Endothelial cell of umbilical vein (primary cell): ENCODE data around the gene SPSB1. TPM values are rescaled to one million over a fixed set of nuclear protein-coding genes. Genes with fewer than 3 reads are reported as not detected.

Source experiments
- BruUV-seq: library from RNA; stranded (reverse); fragments of 400-500 nt; replicated peaks from 2 replicates; lab custom pipeline; 2021; lab: Mats Ljungman, UMichigan
- CTCF ChIA-PET: fragments of 300-600, 350-600 bp; sonication (Branson Sonifier 250); formaldehyde crosslinking; loops from one replicate; lab custom pipeline; 2021; ENCODE audit warnings: antibody characterized with exemption, inconsistent platforms; lab: Charles Lee
- POLR2A ChIA-PET: fragments of 300-600, 350-600 bp; sonication (Branson Sonifier 250); formaldehyde crosslinking; loops from one replicate; lab custom pipeline; 2021; ENCODE audit warnings: antibody characterized with exemption, inconsistent platforms; lab: Charles Lee
- DNase-seq: peaks from one replicate; pipeline ENCODE4 v3.0.0-alpha.2; 2011; ENCODE audit warnings: low read depth, low spot score
- FAIRE-seq: peaks from 2 replicates; lab custom pipeline; 2011; peaks lifted over from hg19 to GRCh38; lab: Jason Lieb, UNC
- H2AFZ ChIP-seq: 2 replicates; pipeline ENCODE4 v1.6.0; 2012; ENCODE audit warnings: low read depth, low read length, control low read depth, inconsistent platforms
- H3K27ac ChIP-seq: 2 replicates; pipeline ENCODE4 v1.5.1; 2011; ENCODE audit warnings: low read depth, mild to moderate bottlenecking, control low read depth, low read length, moderate library complexity; ENCODE audit not compliant: insufficient read depth
- H3K27me3 ChIP-seq, 2 experiments: 2 replicates each; pipeline versions ENCODE4 v1.6.0 to v1.6.1; 2011; ENCODE audit warnings: low read length in 2 of 2, mixed read lengths in 1 of 2; ENCODE audit not compliant: control insufficient read depth in 2 of 2, insufficient read depth in 2 of 2
- H3K36me3 ChIP-seq, 2 experiments: 2 replicates in 1 of 2; 3 replicates in 1 of 2; pipeline ENCODE4 v1.5.1; 2011; ENCODE audit warnings: low read length in 2 of 2, mild to moderate bottlenecking in 1 of 2, moderate library complexity in 1 of 2; ENCODE audit not compliant: control insufficient read depth in 2 of 2, insufficient read depth in 2 of 2; ENCODE audit errors: extremely low read depth in 1 of 2
- H3K4me1 ChIP-seq: 3 replicates; pipeline ENCODE4 v1.5.1; 2011; ENCODE audit warnings: mild to moderate bottlenecking, low read length; ENCODE audit not compliant: control insufficient read depth, insufficient read depth; ENCODE audit errors: extremely low read depth
- H3K4me2 ChIP-seq: 2 replicates; pipeline ENCODE4 v1.6.1; 2011; ENCODE audit warnings: low read length, control low read depth, mixed read lengths; ENCODE audit not compliant: insufficient read depth
- H3K4me3 ChIP-seq, 3 experiments: fragments of 200-600 bp in 1 of 3; sonication (generic), shearing (Covaris generic) in 1 of 3; replicated peaks in 1 of 3; 2 replicates each; pipeline ENCODE4 v1.5.1; 2011 to 2016; ENCODE audit warnings: control low read depth in 3 of 3, low read length in 3 of 3, mild to moderate bottlenecking in 2 of 3, inconsistent platforms in 1 of 3, low read depth in 1 of 3, moderate library complexity in 1 of 3; ENCODE audit not compliant: insufficient read depth in 1 of 3
- H3K79me2 ChIP-seq: 2 replicates; pipeline ENCODE4 v1.6.0; 2012; ENCODE audit warnings: low read length, inconsistent platforms; ENCODE audit not compliant: control insufficient read depth, insufficient read depth
- H3K9ac ChIP-seq: replicated peaks from 2 replicates; pipeline ENCODE3; 2011; ENCODE audit warnings: low read length, control low read depth; ENCODE audit not compliant: insufficient read depth; ENCODE audit errors: extremely low read depth
- H3K9me1 ChIP-seq: replicated peaks from 3 replicates; pipeline ENCODE4 v1.6.0; 2011; ENCODE audit warnings: mild to moderate bottlenecking, low read length; ENCODE audit not compliant: control insufficient read depth, insufficient read depth; ENCODE audit errors: extremely low read depth
- H3K9me3 ChIP-seq: replicated peaks from 2 replicates; pipeline ENCODE4 v1.5.1; 2012; ENCODE audit warnings: low read length, inconsistent platforms; ENCODE audit not compliant: control insufficient read depth, insufficient read depth
- H4K20me1 ChIP-seq: replicated peaks from 2 replicates; pipeline ENCODE3; 2011; ENCODE audit warnings: mild to moderate bottlenecking, low read length; ENCODE audit not compliant: control insufficient read depth, insufficient read depth; ENCODE audit errors: extremely low read depth
- CTCF ChIP-seq, 2 donors: IDR thresholded peaks; 1 replicate in 1 of 2; 2 replicates in 1 of 2; pipeline ENCODE4 v1.5.1; 2011; ENCODE audit warnings: low read length in 2 of 2, mild to moderate bottlenecking in 2 of 2, moderate library complexity in 2 of 2, control low read depth in 1 of 2, inconsistent platforms in 1 of 2, low read depth in 1 of 2; ENCODE audit not compliant: insufficient read depth in 1 of 2; ENCODE audit errors: extremely low read depth in 1 of 2
- EZH2 ChIP-seq: IDR thresholded peaks from 2 replicates; pipeline ENCODE4 v1.6.1; 2012; ENCODE audit warnings: borderline replicate concordance, low read depth, mild to moderate bottlenecking, moderate library complexity, low read length, inconsistent platforms; ENCODE audit not compliant: severe bottlenecking
- FOS ChIP-seq: IDR thresholded peaks from 2 replicates; pipeline ENCODE4 v1.6.1; 2011; ENCODE audit warnings: mild to moderate bottlenecking, low read length, moderate library complexity, borderline replicate concordance; ENCODE audit not compliant: insufficient read depth
- GATA2 ChIP-seq: IDR thresholded peaks from 2 replicates; pipeline ENCODE4 v1.7.0; 2011; ENCODE audit warnings: low read depth, mild to moderate bottlenecking, moderate library complexity, mixed read lengths, low read length; ENCODE audit not compliant: insufficient read length, insufficient read depth
- JUN ChIP-seq: IDR thresholded peaks from 2 replicates; pipeline ENCODE4 v1.6.1; 2011; ENCODE audit warnings: borderline replicate concordance, low read depth; ENCODE audit not compliant: insufficient read length, insufficient read depth
- MAX ChIP-seq: IDR thresholded peaks from 2 replicates; pipeline ENCODE4 v1.6.1; 2011; ENCODE audit not compliant: insufficient read depth, insufficient read length
- MYC ChIP-seq: IDR thresholded peaks from one replicate; pipeline ENCODE4 v1.6.1; 2011; ENCODE audit warnings: mild to moderate bottlenecking, low read depth, low read length
- POLR2A ChIP-seq: IDR thresholded peaks from 2 replicates; pipeline ENCODE4 v1.6.1; 2012; ENCODE audit warnings: low read depth, mild to moderate bottlenecking, control low read depth, low read length
- POLR2AphosphoS5 ChIP-seq: IDR thresholded peaks from 2 replicates; pipeline ENCODE4 v1.6.1; 2012; ENCODE audit warnings: low read depth, mild to moderate bottlenecking, control low read depth, low read length, moderate library complexity; ENCODE audit not compliant: insufficient read depth
- dilution Hi-C: fragments of 300-500 bp; cut with MboI; formaldehyde crosslinking; loops from one replicate; pipeline ENCODE4 v1.15.0; 2019; ENCODE audit warnings: low sequenced_read_pairs; ENCODE audit not compliant: extremely low pct_ligation_motif_present
- intact Hi-C: fragments of 100-400 bp; cut with micrococcal nuclease; formaldehyde crosslinking; loops from one replicate; pipeline ENCODE4 v1.10.0; 2022
- polyA plus RNA-seq, 4 experiments: library from polyadenylated mRNA; depleted of rRNA in 3 of 4; stranded (reverse) in 3 of 4; unstranded in 1 of 4; fragments of >200 nt; gene quantifications; 2 replicates each; pipeline versions ENCODE4 v1.2.1 to v1.2.3, GENCODE V29; 2011 to 2012; ENCODE audit warnings: missing spikeins in 1 of 4
- total RNA-seq: library from RNA; stranded (reverse); gene quantifications from 2 replicates; pipeline ENCODE4 v1.2.3, GENCODE V29; 2021

The SPSB1 gene
- total and polyA plus RNA-seq, 2 donors (not counting 3 experiments of a cell fraction or from before 2014, with no cell fraction given): 41.9 to 61.2 TPM

GRCh38 chr1:9314111-9314510 lies 21.4 kb downstream of the SPSB1 start:
- Histone ChIP-seq H3K27me3 (no peaks in the 10 kb centered on the region), H3K9me1 (no peaks in the 10 kb centered on the region), H3K36me3 (peaks cover 2 to 9% of the 10 kb centered on the region in 2 experiments), H3K9me3 (no peaks in the 10 kb centered on the region), H3K4me3 (no peak overlapping the region), H3K27ac (no peak overlapping the region), H3K4me1 (peaks cover 18% of the 10 kb centered on the region), H3K4me2 (no peak overlapping the region), H2AFZ (no peak overlapping the region), H3K79me2 (peaks cover 93% of the 10 kb centered on the region), H4K20me1 (peaks cover 7% of the 10 kb centered on the region), H3K9ac (no peak overlapping the region)
- ChIA-PET POLR2A (no interaction called here), CTCF (interaction anchor here (0.6 to 1.9 kb wide), 4 partner anchors 25 to 269 kb away, joined by 3 to 5 read pairs (median 3); no protein-coding TSS in a partner anchor)
- intact Hi-C loops: no loop called here
- FAIRE-seq (no peak), DNase-seq (no peak)
- TF ChIP-seq MYC: no peak
- TF ChIP-seq FOS: no peak
- TF ChIP-seq GATA2: no peak
- TF ChIP-seq CTCF (IDR thresholded peaks at IDR 0.05; ENCODE audit: extremely low read depth in 1 of 2, insufficient read depth in 1 of 2, low read depth in 1 of 2, low read length in 2 of 2): no peak
- TF ChIP-seq JUN: no peak
- TF ChIP-seq MAX: no peak
- no peak for TF ChIP-seq POLR2AphosphoS5
- TF ChIP-seq EZH2: no peak
- TF ChIP-seq POLR2A: no peak
- dilution Hi-C loops: no loop called here
- no TSS peak for BruUV-seq
